HEK293 (cell line): Measurements from ENCODE around the gene ANAPC2.

Experiments
- GLI2 ChIP-seq: fragments of 450-650 bp; formaldehyde crosslinking; IDR thresholded peaks from 2 replicates; pipeline ENCODE4; 2017; ENCODE audit warnings: missing biosample characterization, missing genetic modification characterization, low read depth, borderline replicate concordance
- GLIS2 ChIP-seq: fragments of 450-650 bp; formaldehyde crosslinking; IDR thresholded peaks from 2 replicates; pipeline ENCODE4 v1.5.1; 2016; ENCODE audit warnings: missing biosample characterization, missing genetic modification characterization
- HIC1 ChIP-seq: fragments of 450-650 bp; formaldehyde crosslinking; IDR thresholded peaks from 2 replicates; pipeline ENCODE4 v1.5.1; 2016; ENCODE audit warnings: missing biosample characterization, missing genetic modification characterization
- KLF9 ChIP-seq: fragments of 450-650 bp; formaldehyde crosslinking; IDR thresholded peaks from 2 replicates; pipeline ENCODE4 v1.5.1; 2016; ENCODE audit warnings: missing biosample characterization, missing genetic modification characterization, low read depth
- PRDM10 ChIP-seq: fragments of 450-650 bp; formaldehyde crosslinking; IDR thresholded peaks from 2 replicates; pipeline ENCODE4 v1.5.1; 2016; ENCODE audit warnings: missing biosample characterization, missing genetic modification characterization
- RBAK ChIP-seq: fragments of 450-650 bp; formaldehyde crosslinking; IDR thresholded peaks from 2 replicates; pipeline ENCODE4 v1.5.1; 2016; ENCODE audit warnings: missing biosample characterization, missing genetic modification characterization
- SP3 ChIP-seq: fragments of 450-650 bp; formaldehyde crosslinking; IDR thresholded peaks from 2 replicates; pipeline ENCODE4 v1.5.1; 2016; ENCODE audit warnings: missing biosample characterization, missing genetic modification characterization
- ZBTB26 ChIP-seq: fragments of 450-650 bp; formaldehyde crosslinking; optimal IDR thresholded peaks from 2 replicates; pipeline ENCODE3; 2016; ENCODE audit warnings: missing biosample characterization, mild to moderate bottlenecking, missing genetic modification characterization
- ZBTB48 ChIP-seq: fragments of 450-650 bp; formaldehyde crosslinking; IDR thresholded peaks from 2 replicates; pipeline ENCODE4 v1.5.1; 2016; ENCODE audit warnings: missing biosample characterization, missing genetic modification characterization
- ZFP37 ChIP-seq: fragments of 450-650 bp; formaldehyde crosslinking; IDR thresholded peaks from 2 replicates; pipeline ENCODE4 v1.5.1; 2016; ENCODE audit warnings: missing biosample characterization, missing genetic modification characterization
- ZNF2 ChIP-seq: fragments of 450-650 bp; formaldehyde crosslinking; IDR thresholded peaks from 2 replicates; pipeline ENCODE4 v1.5.1; 2016; ENCODE audit warnings: missing biosample characterization, missing genetic modification characterization
- ZNF292 ChIP-seq: fragments of 450-650 bp; formaldehyde crosslinking; IDR thresholded peaks from 2 replicates; pipeline ENCODE4 v1.5.1; 2016; ENCODE audit warnings: low read depth, missing biosample characterization, missing genetic modification characterization, borderline replicate concordance
- ZNF311 ChIP-seq: fragments of 450-650 bp; formaldehyde crosslinking; IDR thresholded peaks from 2 replicates; pipeline ENCODE4 v1.5.1; 2017; ENCODE audit warnings: missing biosample characterization, missing genetic modification characterization, borderline replicate concordance
- ZNF341 ChIP-seq: fragments of 450-650 bp; formaldehyde crosslinking; IDR thresholded peaks from 2 replicates; pipeline ENCODE4; 2016; ENCODE audit warnings: low read depth, missing biosample characterization, missing genetic modification characterization
- ZNF555 ChIP-seq: fragments of 450-650 bp; formaldehyde crosslinking; conservative IDR thresholded peaks from 2 replicates; pipeline ENCODE4 v1.5.1; 2017; ENCODE audit warnings: missing biosample characterization, mild to moderate bottlenecking, missing genetic modification characterization, inconsistent platforms
- ZNF585B ChIP-seq: fragments of 450-650 bp; formaldehyde crosslinking; IDR thresholded peaks from 2 replicates; pipeline ENCODE4 v1.5.1; 2016; ENCODE audit warnings: missing biosample characterization, missing genetic modification characterization
- ZNF626 ChIP-seq: fragments of 450-650 bp; sonication (Bioruptor Pico); formaldehyde crosslinking; IDR thresholded peaks from 2 replicates; pipeline ENCODE4 v1.5.1; 2018; ENCODE audit warnings: missing biosample characterization, missing genetic modification characterization, inconsistent platforms
- ZSCAN18 ChIP-seq: fragments of 450-650 bp; formaldehyde crosslinking; IDR thresholded peaks from 2 replicates; pipeline ENCODE4 v1.5.1; 2016; ENCODE audit warnings: missing biosample characterization, missing genetic modification characterization
- TF ChIP-seq, protein P1 (sequence below): fragments of 450-650 bp; formaldehyde crosslinking; IDR thresholded peaks from 2 replicates; pipeline ENCODE4 v1.5.1; 2016; ENCODE audit warnings: missing biosample characterization, missing genetic modification characterization
- TF ChIP-seq, protein P2 (sequence below): fragments of 450-650 bp; formaldehyde crosslinking; conservative IDR thresholded peaks from 2 replicates; pipeline ENCODE4 v1.5.1; 2016; ENCODE audit warnings: low read depth, missing biosample characterization, missing genetic modification characterization
- TF ChIP-seq, protein P3 (sequence below): fragments of 450-650 bp; formaldehyde crosslinking; IDR thresholded peaks from 2 replicates; pipeline ENCODE4 v1.5.1; 2016; ENCODE audit warnings: missing biosample characterization, missing genetic modification characterization

The ANAPC2 gene

GRCh38 chr9:137223078-137223970 lies 35.0 kb upstream of the ANAPC2 start (continued):
- no peak for TF ChIP-seq RBAK (tag by site-specific recombination)
- TF ChIP-seq ZNF311 (tag by site-specific recombination) = no peak
- TF ChIP-seq, protein P1, sequence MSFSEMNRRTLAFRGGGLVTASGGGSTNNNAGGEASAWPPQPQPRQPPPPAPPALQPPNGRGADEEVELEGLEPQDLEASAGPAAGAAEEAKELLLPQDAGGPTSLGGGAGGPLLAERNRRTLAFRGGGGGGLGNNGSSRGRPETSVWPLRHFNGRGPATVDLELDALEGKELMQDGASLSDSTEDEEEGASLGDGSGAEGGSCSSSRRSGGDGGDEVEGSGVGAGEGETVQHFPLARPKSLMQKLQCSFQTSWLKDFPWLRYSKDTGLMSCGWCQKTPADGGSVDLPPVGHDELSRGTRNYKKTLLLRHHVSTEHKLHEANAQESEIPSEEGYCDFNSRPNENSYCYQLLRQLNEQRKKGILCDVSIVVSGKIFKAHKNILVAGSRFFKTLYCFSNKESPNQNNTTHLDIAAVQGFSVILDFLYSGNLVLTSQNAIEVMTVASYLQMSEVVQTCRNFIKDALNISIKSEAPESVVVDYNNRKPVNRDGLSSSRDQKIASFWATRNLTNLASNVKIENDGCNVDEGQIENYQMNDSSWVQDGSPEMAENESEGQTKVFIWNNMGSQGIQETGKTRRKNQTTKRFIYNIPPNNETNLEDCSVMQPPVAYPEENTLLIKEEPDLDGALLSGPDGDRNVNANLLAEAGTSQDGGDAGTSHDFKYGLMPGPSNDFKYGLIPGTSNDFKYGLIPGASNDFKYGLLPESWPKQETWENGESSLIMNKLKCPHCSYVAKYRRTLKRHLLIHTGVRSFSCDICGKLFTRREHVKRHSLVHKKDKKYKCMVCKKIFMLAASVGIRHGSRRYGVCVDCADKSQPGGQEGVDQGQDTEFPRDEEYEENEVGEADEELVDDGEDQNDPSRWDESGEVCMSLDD = peak; percentile 96
- no peak for TF ChIP-seq ZNF555 (tag by site-specific recombination)
- TF ChIP-seq ZNF585B (tag by site-specific recombination) = no peak
- TF ChIP-seq ZNF341 = no peak
- peak; percentile 31; the same call in 1 of the 2 replicates for TF ChIP-seq PRDM10 (tag by site-specific recombination)
- no peak for TF ChIP-seq GLI2 (tag by site-specific recombination)
- TF ChIP-seq HIC1 (tag by site-specific recombination) = no peak
- TF ChIP-seq, protein P2, sequence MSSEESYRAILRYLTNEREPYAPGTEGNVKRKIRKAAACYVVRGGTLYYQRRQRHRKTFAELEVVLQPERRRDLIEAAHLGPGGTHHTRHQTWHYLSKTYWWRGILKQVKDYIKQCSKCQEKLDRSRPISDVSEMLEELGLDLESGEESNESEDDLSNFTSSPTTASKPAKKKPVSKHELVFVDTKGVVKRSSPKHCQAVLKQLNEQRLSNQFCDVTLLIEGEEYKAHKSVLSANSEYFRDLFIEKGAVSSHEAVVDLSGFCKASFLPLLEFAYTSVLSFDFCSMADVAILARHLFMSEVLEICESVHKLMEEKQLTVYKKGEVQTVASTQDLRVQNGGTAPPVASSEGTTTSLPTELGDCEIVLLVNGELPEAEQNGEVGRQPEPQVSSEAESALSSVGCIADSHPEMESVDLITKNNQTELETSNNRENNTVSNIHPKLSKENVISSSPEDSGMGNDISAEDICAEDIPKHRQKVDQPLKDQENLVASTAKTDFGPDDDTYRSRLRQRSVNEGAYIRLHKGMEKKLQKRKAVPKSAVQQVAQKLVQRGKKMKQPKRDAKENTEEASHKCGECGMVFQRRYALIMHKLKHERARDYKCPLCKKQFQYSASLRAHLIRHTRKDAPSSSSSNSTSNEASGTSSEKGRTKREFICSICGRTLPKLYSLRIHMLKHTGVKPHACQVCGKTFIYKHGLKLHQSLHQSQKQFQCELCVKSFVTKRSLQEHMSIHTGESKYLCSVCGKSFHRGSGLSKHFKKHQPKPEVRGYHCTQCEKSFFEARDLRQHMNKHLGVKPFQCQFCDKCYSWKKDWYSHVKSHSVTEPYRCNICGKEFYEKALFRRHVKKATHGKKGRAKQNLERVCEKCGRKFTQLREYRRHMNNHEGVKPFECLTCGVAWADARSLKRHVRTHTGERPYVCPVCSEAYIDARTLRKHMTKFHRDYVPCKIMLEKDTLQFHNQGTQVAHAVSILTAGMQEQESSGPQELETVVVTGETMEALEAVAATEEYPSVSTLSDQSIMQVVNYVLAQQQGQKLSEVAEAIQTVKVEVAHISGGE (tag by site-specific recombination) = peak; percentile 97
- peak; percentile 90; the same call in 1 of the 2 replicates for TF ChIP-seq GLIS2 (tag by site-specific recombination)
- TF ChIP-seq ZNF292 (tag by site-specific recombination) = no peak
- TF ChIP-seq ZNF2 (tag by site-specific recombination) = peak; percentile 84; the same call in 1 of the 2 replicates
- TF ChIP-seq ZBTB26 (tag by site-specific recombination) = peak; percentile 33
- TF ChIP-seq ZNF626 (tag by site-specific recombination) = no peak
- no peak for TF ChIP-seq ZSCAN18 (tag by site-specific recombination)
- TF ChIP-seq ZFP37 = peak; percentile 53; the same call in 1 of the 2 replicates
- TF ChIP-seq KLF9 (tag by site-specific recombination) = peak; percentile 47; the same call in 1 of the 2 replicates
- peak; percentile 76 for TF ChIP-seq SP3 (tag by site-specific recombination)
- TF ChIP-seq, protein P3, sequence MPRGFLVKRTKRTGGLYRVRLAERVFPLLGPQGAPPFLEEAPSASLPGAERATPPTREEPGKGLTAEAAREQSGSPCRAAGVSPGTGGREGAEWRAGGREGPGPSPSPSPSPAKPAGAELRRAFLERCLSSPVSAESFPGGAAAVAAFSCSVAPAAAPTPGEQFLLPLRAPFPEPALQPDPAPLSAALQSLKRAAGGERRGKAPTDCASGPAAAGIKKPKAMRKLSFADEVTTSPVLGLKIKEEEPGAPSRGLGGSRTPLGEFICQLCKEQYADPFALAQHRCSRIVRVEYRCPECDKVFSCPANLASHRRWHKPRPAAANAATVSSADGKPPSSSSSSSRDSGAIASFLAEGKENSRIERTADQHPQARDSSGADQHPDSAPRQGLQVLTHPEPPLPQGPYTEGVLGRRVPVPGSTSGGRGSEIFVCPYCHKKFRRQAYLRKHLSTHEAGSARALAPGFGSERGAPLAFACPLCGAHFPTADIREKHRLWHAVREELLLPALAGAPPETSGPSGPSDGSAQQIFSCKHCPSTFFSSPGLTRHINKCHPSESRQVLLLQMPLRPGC (tag by site-specific recombination) = no peak
- TF ChIP-seq ZBTB48 (tag by site-specific recombination) = 0 out of 2 replicates have a peak, but pooled peaks have one; percentile 18
